Measurements from ENCODE around the gene RAC2. TPM values are rescaled to one million over a fixed set of nuclear protein-coding genes. Genes with fewer than 3 reads are reported as not detected.
"Not testable (repeated sequence)": the region's sequence is repeated elsewhere in the genome, so short reads cannot be mapped to it uniquely, and the experiment has no call there.

The RAC2 gene
- total RNA-seq, 1 donor from 2014 or later, result 5.1 TPM

- intact Hi-C loops (cut with micrococcal nuclease), result no loop called here
- no peak for ATAC-seq
- DNase-seq, result no peak
Measured at GRCh38 chr22:37211075-37211865, 32.8 kb downstream of the RAC2 start.

GRCh38 chr22:37210041-37210803, 33.8 kb downstream of the RAC2 start:
- ATAC-seq, result no peak
- intact Hi-C loops (cut with micrococcal nuclease), result no loop called here

GRCh38 chr22:37209140-37209845, 34.8 kb downstream of the RAC2 start:
- intact Hi-C loops (cut with micrococcal nuclease), result no loop called here
- ATAC-seq (no peak), DNase-seq (no peak)

More at GRCh38 chr22:37210041-37210803, 33.8 kb downstream of the RAC2 start:
- DNase-seq, result no peak

GRCh38 chr22:37208401-37209139, 35.5 kb downstream of the RAC2 start:
- ATAC-seq, result no peak

GRCh38 chr22:37207981-37208380, 36.1 kb downstream of the RAC2 start:
- no peak for DNase-seq
- intact Hi-C loops (cut with micrococcal nuclease), result no loop called here
- no peak for ATAC-seq

More at GRCh38 chr22:37208401-37209139, 35.5 kb downstream of the RAC2 start:
- DNase-seq, result no peak
- intact Hi-C loops (cut with micrococcal nuclease), result no loop called here

GRCh38 chr22:37206841-37207821, 36.9 kb downstream of the RAC2 start:
- intact Hi-C loops (cut with micrococcal nuclease), result no loop called here
- ATAC-seq, result no peak
- no peak for DNase-seq

GRCh38 chr22:37206118-37206840, 37.8 kb downstream of the RAC2 start:
- ATAC-seq (no peak), DNase-seq (no peak)
- intact Hi-C loops (cut with micrococcal nuclease), result no loop called here

- intact Hi-C loops (cut with micrococcal nuclease), result no loop called here
- no peak for DNase-seq
- no peak for ATAC-seq
Measured at GRCh38 chr22:37205046-37205445, 39.0 kb downstream of the RAC2 start.

- intact Hi-C loops (cut with micrococcal nuclease), result no loop called here
- ATAC-seq (no peak), DNase-seq (no peak)
Measured at GRCh38 chr22:37204045-37204655, 39.9 kb downstream of the RAC2 start.

GRCh38 chr22:37203354-37204044, 40.6 kb downstream of the RAC2 start:
- intact Hi-C loops (cut with micrococcal nuclease), result no loop called here

GRCh38 chr22:37202716-37203115, 41.4 kb downstream of the RAC2 start:
- intact Hi-C loops (cut with micrococcal nuclease), result no loop called here
- DNase-seq (no peak), ATAC-seq (no peak)

More at GRCh38 chr22:37203354-37204044, 40.6 kb downstream of the RAC2 start:
- DNase-seq, result no peak
- no peak for ATAC-seq

- DNase-seq, result no peak
- intact Hi-C loops (cut with micrococcal nuclease), result no loop called here
- no peak for ATAC-seq
Measured at GRCh38 chr22:37202001-37202555, 42.0 kb downstream of the RAC2 start.

- ATAC-seq; intact Hi-C loops (cut with micrococcal nuclease); DNase-seq: not testable (repeated sequence)
Measured at GRCh38 chr22:37201443-37201820, 42.6 kb downstream of the RAC2 start.

GRCh38 chr22:37199760-37200108, 44.3 kb downstream of the RAC2 start:
- no peak for ATAC-seq
- intact Hi-C loops (cut with micrococcal nuclease), result loop anchor here (2.0 kb wide), 1 partner anchor 33 kb away; no protein-coding TSS in a partner anchor
- DNase-seq, result no peak

- ATAC-seq (peak; percentile 90), DNase-seq (peak; percentile 100)
- intact Hi-C loops (cut with micrococcal nuclease), result loop anchor here (2.0 kb wide), 1 partner anchor 32 kb away; no protein-coding TSS in a partner anchor
Measured at GRCh38 chr22:37199103-37199759, 44.8 kb downstream of the RAC2 start.

Data from left ventricle myocardium superior (tissue), 1 donor.